C4-2B (cell line): ENCODE results near the gene ACP7.

Source experiments
- CTCF ChIP-seq: fragments of 450-650 bp; conservative IDR thresholded peaks from 2 replicates; pipeline ENCODE4 v1.5.1; 2017; ENCODE audit warnings: mild to moderate bottlenecking
- ZFX ChIP-seq: fragments of 450-650 bp; IDR thresholded peaks from 2 replicates; pipeline ENCODE4 v1.6.1; 2017

- TF ChIP-seq CTCF (no peak), ZFX (no peak)
Measured at GRCh38 chr19:39160523-39160861, 76.3 kb downstream of the ACP7 start.
